Epithelial cell of esophagus (primary cell): ENCODE data around the gene MRPS17.
A peak's percentile ranks its signal among the peaks of the same experiment; 100 is the strongest.

ENCODE experiments used
- DNase-seq: peaks from one replicate; pipeline ENCODE4 v3.0.0; 2010; ENCODE audit warnings: low read depth
- H3K4me3 ChIP-seq: 2 replicates; pipeline ENCODE4 v1.5.1; 2011; ENCODE audit warnings: mild to moderate bottlenecking, low read length, control low read depth
- TF ChIP-seq, protein P1 (sequence below): IDR thresholded peaks from 2 replicates; pipeline ENCODE4 v1.5.1; 2011; ENCODE audit warnings: low read depth, mild to moderate bottlenecking, low read length, control low read depth, inconsistent platforms; ENCODE audit not compliant: insufficient read depth; ENCODE audit errors: missing control alignments

Gene MRPS17

GRCh38 chr7:55939514-55940123, 12.1 kb upstream of the MRPS17 start:
- TF ChIP-seq, protein P1, sequence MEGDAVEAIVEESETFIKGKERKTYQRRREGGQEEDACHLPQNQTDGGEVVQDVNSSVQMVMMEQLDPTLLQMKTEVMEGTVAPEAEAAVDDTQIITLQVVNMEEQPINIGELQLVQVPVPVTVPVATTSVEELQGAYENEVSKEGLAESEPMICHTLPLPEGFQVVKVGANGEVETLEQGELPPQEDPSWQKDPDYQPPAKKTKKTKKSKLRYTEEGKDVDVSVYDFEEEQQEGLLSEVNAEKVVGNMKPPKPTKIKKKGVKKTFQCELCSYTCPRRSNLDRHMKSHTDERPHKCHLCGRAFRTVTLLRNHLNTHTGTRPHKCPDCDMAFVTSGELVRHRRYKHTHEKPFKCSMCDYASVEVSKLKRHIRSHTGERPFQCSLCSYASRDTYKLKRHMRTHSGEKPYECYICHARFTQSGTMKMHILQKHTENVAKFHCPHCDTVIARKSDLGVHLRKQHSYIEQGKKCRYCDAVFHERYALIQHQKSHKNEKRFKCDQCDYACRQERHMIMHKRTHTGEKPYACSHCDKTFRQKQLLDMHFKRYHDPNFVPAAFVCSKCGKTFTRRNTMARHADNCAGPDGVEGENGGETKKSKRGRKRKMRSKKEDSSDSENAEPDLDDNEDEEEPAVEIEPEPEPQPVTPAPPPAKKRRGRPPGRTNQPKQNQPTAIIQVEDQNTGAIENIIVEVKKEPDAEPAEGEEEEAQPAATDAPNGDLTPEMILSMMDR, result no peak
- no peak overlapping the region for H3K4me3 ChIP-seq
- no peak for DNase-seq

DNA sequence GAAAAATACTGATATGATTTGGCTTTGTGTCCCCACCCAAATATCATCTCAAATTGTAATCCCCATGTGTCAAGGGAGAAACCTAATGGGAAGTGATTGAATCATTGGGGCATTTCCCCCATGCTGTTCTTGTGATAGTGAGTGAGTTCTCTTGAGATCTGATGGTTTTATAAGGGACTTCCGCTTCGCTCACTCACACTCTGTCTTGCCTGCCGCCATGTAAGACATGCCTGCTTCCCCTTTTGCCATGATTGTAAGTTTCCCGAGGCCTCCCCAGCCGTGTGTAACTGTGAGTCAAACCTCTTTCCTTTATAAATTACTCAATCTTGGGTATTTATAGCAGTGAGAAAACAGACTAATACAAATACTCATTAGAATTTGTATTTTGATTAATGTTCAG, 5.1 kb upstream of the MRPS17 start:
- TF ChIP-seq, protein P1, result no peak
- H3K4me3 ChIP-seq, result no peak overlapping the region
- DNase-seq, result no peak

DNA sequence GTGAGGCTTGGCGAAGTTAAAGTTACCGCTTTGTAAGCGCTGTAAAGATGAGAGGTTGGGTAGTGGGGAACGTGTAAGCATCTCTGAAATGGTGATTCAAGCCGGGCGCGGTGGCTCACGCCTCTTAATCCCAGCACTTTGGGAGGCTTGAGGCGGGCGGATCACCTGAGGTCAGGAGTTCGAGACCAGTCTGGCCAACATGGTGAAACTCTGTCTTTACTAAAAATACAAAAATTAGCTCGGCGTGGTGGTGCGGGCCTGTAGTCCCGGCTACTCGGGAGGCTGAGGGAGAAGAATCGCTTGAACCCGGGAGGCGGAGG, 635 bp downstream of the MRPS17 start:
- peak; percentile 33 for DNase-seq
- peak overlapping the region; percentile 98 for H3K4me3 ChIP-seq

GRCh38 chr7:55953707-55954475, 2.2 kb downstream of the MRPS17 start:
- no peak for DNase-seq
- no peak overlapping the region for H3K4me3 ChIP-seq
- TF ChIP-seq, protein P1, result no peak

GRCh38 chr7:55957190-55957589, 5.5 kb downstream of the MRPS17 start:
- no peak for DNase-seq
- H3K4me3 ChIP-seq, result no peak overlapping the region
- TF ChIP-seq, protein P1, result no peak

- H3K4me3 ChIP-seq, result no peak overlapping the region
- DNase-seq, result peak; percentile 79
- TF ChIP-seq, protein P1, result no peak
Measured at GRCh38 chr7:55962014-55962413, 10.3 kb downstream of the MRPS17 start.

DNA sequence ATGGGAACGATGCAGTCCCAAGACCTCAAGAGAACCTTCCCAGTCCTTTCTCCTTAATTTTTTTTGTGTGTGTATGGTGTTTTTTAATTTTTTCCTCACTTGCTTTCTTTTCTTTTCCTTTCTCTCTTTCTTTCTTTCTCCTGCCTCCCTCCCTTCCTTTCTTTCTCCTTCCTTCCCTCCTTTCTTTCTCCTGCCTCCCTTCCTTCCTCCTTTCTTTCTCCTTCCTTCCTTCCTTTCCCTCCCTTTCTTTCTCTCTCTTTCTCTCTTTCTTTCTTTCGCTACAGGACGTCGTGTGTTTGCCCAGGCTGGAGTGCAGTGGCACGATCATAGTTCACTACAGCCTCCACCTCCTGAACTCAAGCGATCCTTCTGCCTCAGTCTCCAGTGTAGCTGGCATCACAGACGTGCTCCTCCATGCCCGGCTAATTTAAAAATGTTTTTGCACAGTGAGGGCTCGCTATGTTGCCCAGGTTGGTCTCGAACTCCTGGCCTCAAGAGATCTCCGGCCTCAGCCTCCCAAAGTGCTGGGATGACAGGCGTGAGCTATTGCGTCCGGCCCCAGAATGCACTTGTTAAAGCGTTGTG, 12.0 kb downstream of the MRPS17 start:
- TF ChIP-seq, protein P1, result no peak
- no peak for DNase-seq
- peak overlapping the region; percentile 55 for H3K4me3 ChIP-seq
